Liver (tissue), 9 donors: ENCODE results near the gene ZFP36L2. TPM values are rescaled to one million over a fixed set of nuclear protein-coding genes. Genes with fewer than 3 reads are reported as not detected.

Experiments used
- DNase-seq: peaks from one replicate; pipeline ENCODE4 v3.0.0-alpha.2; 2017; ENCODE audit warnings: low spot score
- H3K27ac ChIP-seq, 2 donors: one replicate each; pipeline ENCODE4 v1.7.0; 2013; ENCODE audit warnings: inconsistent platforms in 2 of 2, low read length in 2 of 2, control low read depth in 1 of 2, low read depth in 1 of 2, mild to moderate bottlenecking in 1 of 2
- H3K27me3 ChIP-seq, 4 donors: one replicate each; pipeline versions ENCODE4 v1.6.1 to v1.7.0; 2013; ENCODE audit warnings: low read length in 3 of 4, inconsistent platforms in 1 of 4, mild to moderate bottlenecking in 1 of 4, moderate library complexity in 1 of 4; ENCODE audit not compliant: control insufficient read depth in 4 of 4, insufficient read depth in 4 of 4
- H3K36me3 ChIP-seq, 4 donors: one replicate each; pipeline versions ENCODE4 v1.6.1 to v1.7.0; 2013; ENCODE audit warnings: low read length in 3 of 4, mild to moderate bottlenecking in 3 of 4, low read depth in 1 of 4, moderate library complexity in 1 of 4; ENCODE audit not compliant: control insufficient read depth in 4 of 4, insufficient read depth in 3 of 4
- H3K4me1 ChIP-seq, 4 donors: one replicate each; pipeline versions ENCODE4 v1.6.1 to v1.7.0; 2013; ENCODE audit warnings: low read length in 3 of 4, mild to moderate bottlenecking in 3 of 4, moderate library complexity in 1 of 4; ENCODE audit not compliant: control insufficient read depth in 4 of 4, insufficient read depth in 4 of 4
- H3K4me3 ChIP-seq, 3 donors: one replicate each; pipeline versions ENCODE4 v1.6.1 to v1.7.0; 2013; ENCODE audit warnings: low read length in 3 of 3, control low read depth in 1 of 3, low read depth in 1 of 3, mild to moderate bottlenecking in 1 of 3
- H3K9ac ChIP-seq, 2 donors: one replicate each; pipeline ENCODE4 v1.7.0; 2013; ENCODE audit warnings: low read length in 2 of 2, mild to moderate bottlenecking in 2 of 2, moderate library complexity in 2 of 2, control low read depth in 1 of 2, low read depth in 1 of 2
- H3K9me3 ChIP-seq, 4 donors: one replicate each; pipeline versions ENCODE4 v1.6.1 to v1.7.0; 2013; ENCODE audit warnings: low read length in 3 of 4; ENCODE audit not compliant: control insufficient read depth in 4 of 4
- ATF3 ChIP-seq: IDR thresholded peaks from 2 replicates; pipeline ENCODE4 v1.6.1; 2016; ENCODE audit warnings: antibody characterized with exemption
- CTCF ChIP-seq: fragments of 150-350 bp; IDR thresholded peaks from 2 replicates; pipeline ENCODE4 v1.5.1; 2017; ENCODE audit warnings: improper control_type of control experiment, low read depth, low read length; ENCODE audit not compliant: missing input control
- EGR1 ChIP-seq, 2 donors: IDR thresholded peaks; 2 replicates each; pipeline ENCODE4 v1.6.1; 2016 to 2018; ENCODE audit warnings: antibody characterized with exemption in 2 of 2, low read depth in 2 of 2
- FOXA1 ChIP-seq: IDR thresholded peaks from 2 replicates; pipeline ENCODE4 v1.6.1; 2016; ENCODE audit warnings: antibody characterized with exemption
- GABPA ChIP-seq, 2 donors: IDR thresholded peaks in 1 of 2; conservative IDR thresholded peaks in 1 of 2; 2 replicates each; pipeline ENCODE4 v1.6.1; 2016; ENCODE audit warnings: antibody characterized with exemption in 2 of 2, mild to moderate bottlenecking in 1 of 2, moderate library complexity in 1 of 2
- HNF4G ChIP-seq: IDR thresholded peaks from 2 replicates; pipeline ENCODE4 v1.6.1; 2016; ENCODE audit warnings: antibody characterized with exemption
- JUND ChIP-seq, 2 donors: IDR thresholded peaks; 2 replicates each; pipeline ENCODE4 v1.6.1; 2016; ENCODE audit warnings: antibody characterized with exemption in 2 of 2
- MAX ChIP-seq: IDR thresholded peaks from 2 replicates; pipeline ENCODE4 v1.6.1; 2016; ENCODE audit warnings: antibody characterized with exemption
- NR2F2 ChIP-seq: IDR thresholded peaks from 2 replicates; pipeline ENCODE4 v1.6.1; 2016; ENCODE audit warnings: antibody characterized with exemption
- RAD21 ChIP-seq, 2 donors: IDR thresholded peaks; 2 replicates each; pipeline ENCODE4 v1.6.1; 2016; ENCODE audit warnings: antibody characterized with exemption in 2 of 2, mild to moderate bottlenecking in 2 of 2
- REST ChIP-seq: IDR thresholded peaks from 2 replicates; pipeline ENCODE4 v1.6.1; 2016; ENCODE audit warnings: antibody characterized with exemption, mild to moderate bottlenecking
- RXRA ChIP-seq, 2 donors: IDR thresholded peaks; 2 replicates each; pipeline ENCODE4 v1.6.1; 2017 to 2018; ENCODE audit warnings: antibody characterized with exemption in 2 of 2, mild to moderate bottlenecking in 1 of 2
- TAF1 ChIP-seq: conservative IDR thresholded peaks from 2 replicates; pipeline ENCODE4 v1.6.1; 2016; ENCODE audit warnings: antibody characterized with exemption, mild to moderate bottlenecking
- YY1 ChIP-seq: IDR thresholded peaks from 2 replicates; pipeline ENCODE4 v1.6.1; 2016; ENCODE audit warnings: antibody characterized with exemption, mild to moderate bottlenecking
- WGBS: extraction: QIAGEN DNeasy Blood & Tissue Kit; methylation state at CpG from one replicate; pipeline ENCODE4 v1.1.7; 2013; 5-methylcytosine and 5-hydroxymethylcytosine counted together
- polyA plus RNA-seq, 2 donors: library from polyadenylated mRNA; stranded (reverse) in 1 of 2; unstranded in 1 of 2; fragments of 200-250 nt in 1 of 2; fragments of >200 nt in 1 of 2; fragmentation: Nextera tagmentation in 1 of 2; extraction: Ambion mirVana in 1 of 2; gene quantifications; one replicate each; pipeline versions ENCODE4 v1.2.1 to v1.2.3, GENCODE V29; 2013 to 2015
- total RNA-seq, 2 donors: library from RNA; depleted of rRNA; stranded (reverse); fragments of >200 nt; gene quantifications; one replicate each; pipeline ENCODE4 v1.2.3, GENCODE V29; 2014
- donor health status: healthy.
- donor health status: healthy.
- donor health status: healthy.
- donor health status: healthy.
- donor health status: healthy.

Gene ZFP36L2
- total and polyA plus RNA-seq, 4 donors = 10.3 to 26.8 (median 18.9) TPM

- TF ChIP-seq REST = no peak
- no peak for TF ChIP-seq HNF4G
- no peak for TF ChIP-seq FOXA1
Observed at GRCh38 chr2:43274055-43274454, 47.6 kb upstream of the ZFP36L2 start (continued).

GRCh38 chr2:43273529-43273928 is 47.1 kb upstream of the ZFP36L2 start:
- TF ChIP-seq RAD21 (IDR thresholded peaks at IDR 0.05) (no peak), ATF3 (no peak), REST (no peak), RXRA (IDR thresholded peaks at IDR 0.05) (no peak), HNF4G (no peak), JUND (IDR thresholded peaks at IDR 0.05) (no peak), GABPA (IDR thresholded peaks at IDR 0.05 in 1 of 2, conservative IDR thresholded peaks at IDR 0.05 in 1 of 2) (no peak), YY1 (no peak), CTCF (no peak), FOXA1 (no peak), EGR1 (IDR thresholded peaks at IDR 0.05; ENCODE audit: low read depth in 2 of 2) (no peak), NR2F2 (no peak), TAF1 (no peak), MAX (no peak)
- peaks cover 7 to 22% (median 17%) of the 10 kb centered on the region in 4 donors for H3K4me1 ChIP-seq
- no peak overlapping the region for H3K27ac ChIP-seq

More at GRCh38 chr2:43273529-43273928, 47.1 kb upstream of the ZFP36L2 start:
- no peak overlapping the region for H3K9ac ChIP-seq
- H3K36me3 ChIP-seq = peaks cover 0 to 5% (median 0%) of the 10 kb centered on the region in 4 donors
- no peak for DNase-seq
- WGBS = 88% methylated on average over 4 of the region's 4 CpGs
- no peaks in the 10 kb centered on the region for H3K9me3 ChIP-seq
- no peaks in the 10 kb centered on the region for H3K27me3 ChIP-seq
- no peak overlapping the region for H3K4me3 ChIP-seq
